GM19328 (cell line): ENCODE measurements around the gene DPM1.

ENCODE experiments used
- ATAC-seq: cut with Tn5 transposase; IDR thresholded peaks from one replicate; pipeline ENCODE4 v1.9.1; 2021; ENCODE audit warnings: mild to moderate bottlenecking, moderate library complexity; ENCODE audit not compliant: unreplicated experiment

Gene DPM1

GRCh38 chr20:50930976-50931305 is 27.4 kb downstream of the DPM1 start:
- ATAC-seq, result peak; percentile 13

- peak; percentile 11 for ATAC-seq
These were observed 28.0 kb downstream of the DPM1 start for GRCh38 chr20:50930139-50930975.

- ATAC-seq, result peak; percentile 56
These were observed 28.8 kb downstream of the DPM1 start for GRCh38 chr20:50929299-50930138.

GRCh38 chr20:50928469-50928868 is 29.9 kb downstream of the DPM1 start:
- ATAC-seq, result no peak

GRCh38 chr20:50926530-50926929 is 31.8 kb downstream of the DPM1 start:
- no peak for ATAC-seq

GRCh38 chr20:50924261-50924920 is 33.9 kb downstream of the DPM1 start:
- no peak for ATAC-seq

- ATAC-seq, result no peak
These were observed 36.4 kb downstream of the DPM1 start for GRCh38 chr20:50921803-50922501.

- no peak for ATAC-seq
These were observed 37.3 kb downstream of the DPM1 start for GRCh38 chr20:50920997-50921396.

GRCh38 chr20:50919567-50919966 is 38.8 kb downstream of the DPM1 start:
- no peak for ATAC-seq

GRCh38 chr20:50918403-50918802 is 39.9 kb downstream of the DPM1 start:
- no peak for ATAC-seq

- ATAC-seq, result no peak
These were observed 41.4 kb downstream of the DPM1 start for GRCh38 chr20:50916934-50917333.

GRCh38 chr20:50916257-50916656 is 42.1 kb downstream of the DPM1 start:
- no peak for ATAC-seq

GRCh38 chr20:50915424-50915823 is 42.9 kb downstream of the DPM1 start:
- ATAC-seq, result no peak

GRCh38 chr20:50913690-50914375 is 44.5 kb downstream of the DPM1 start:
- ATAC-seq, result no peak

GRCh38 chr20:50911716-50912115 is 46.6 kb downstream of the DPM1 start:
- no peak for ATAC-seq

- no peak for ATAC-seq
These were observed 47.3 kb downstream of the DPM1 start for GRCh38 chr20:50911030-50911429.

- no peak for ATAC-seq
These were observed 48.9 kb downstream of the DPM1 start for GRCh38 chr20:50909413-50909812.

GRCh38 chr20:50904067-50904570 is 54.2 kb downstream of the DPM1 start:
- ATAC-seq, result no peak

- ATAC-seq, result no peak
These were observed 54.8 kb downstream of the DPM1 start for GRCh38 chr20:50903353-50904051.

- ATAC-seq, result no peak
These were observed 57.0 kb downstream of the DPM1 start for GRCh38 chr20:50901301-50901700.
